Skeletal muscle satellite cell (primary cell): ENCODE results near the gene TIMM17A.
A peak's percentile ranks its signal among the peaks of the same experiment; 100 is the strongest.
"Not testable (repeated sequence)": the region's sequence is repeated elsewhere in the genome, so short reads cannot be mapped to it uniquely, and the experiment has no call there.

Experiments
- H3K27me3 ChIP-seq: 2 replicates; pipeline ENCODE4 v1.7.0; 2013; ENCODE audit warnings: low read length; ENCODE audit not compliant: control insufficient read depth, insufficient read depth
- H3K36me3 ChIP-seq: 2 replicates; pipeline ENCODE4 v1.7.0; 2013; ENCODE audit warnings: mild to moderate bottlenecking, control low read depth, low read length; ENCODE audit not compliant: insufficient read depth
- H3K4me1 ChIP-seq: 2 replicates; pipeline ENCODE4 v1.7.0; 2013; ENCODE audit warnings: low read length; ENCODE audit not compliant: control insufficient read depth, insufficient read depth
- H3K4me2 ChIP-seq: 2 replicates; pipeline ENCODE4 v1.7.0; 2013; ENCODE audit warnings: mild to moderate bottlenecking, low read length
- H3K4me3 ChIP-seq: 2 replicates; pipeline ENCODE4 v1.7.0; 2013; ENCODE audit warnings: low read length
- H3K9ac ChIP-seq: 2 replicates; pipeline ENCODE4 v1.7.0; 2013; ENCODE audit warnings: mild to moderate bottlenecking, low read depth, low read length, moderate library complexity
- H3K9me3 ChIP-seq: replicated peaks from 2 replicates; pipeline ENCODE4 v1.7.0; 2013; ENCODE audit warnings: mild to moderate bottlenecking, control low read depth, low read length

Gene TIMM17A

DNA sequence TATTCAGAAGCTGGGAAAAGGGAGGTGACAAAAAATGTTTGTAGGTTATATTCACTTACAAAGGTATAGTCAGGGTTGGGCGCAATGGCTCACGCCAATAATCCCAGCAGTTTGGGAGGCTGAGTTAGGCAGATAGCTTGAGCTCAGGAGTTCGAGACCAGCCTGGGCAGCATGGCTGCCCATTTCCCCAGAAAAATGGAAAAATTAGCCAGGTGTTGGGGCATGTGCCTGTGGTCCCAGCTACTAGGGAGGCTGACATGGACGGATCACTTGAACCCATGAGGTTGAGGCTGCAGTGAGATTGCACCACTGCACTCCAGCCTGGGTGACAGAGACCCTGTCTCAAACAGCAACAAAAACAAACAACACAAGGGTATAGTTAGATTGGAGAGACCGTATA, 3.0 kb downstream of the TIMM17A start:
- peaks cover 10% of the 10 kb centered on the region for H3K4me1 ChIP-seq
- no peaks in the 10 kb centered on the region for H3K27me3 ChIP-seq
- no peaks in the 10 kb centered on the region for H3K9me3 ChIP-seq
- H3K9ac ChIP-seq, result no peak overlapping the region
- peaks cover 39% of the 10 kb centered on the region for H3K36me3 ChIP-seq
- H3K4me2 ChIP-seq, result no peak overlapping the region
- H3K4me3 ChIP-seq, result no peak overlapping the region

DNA sequence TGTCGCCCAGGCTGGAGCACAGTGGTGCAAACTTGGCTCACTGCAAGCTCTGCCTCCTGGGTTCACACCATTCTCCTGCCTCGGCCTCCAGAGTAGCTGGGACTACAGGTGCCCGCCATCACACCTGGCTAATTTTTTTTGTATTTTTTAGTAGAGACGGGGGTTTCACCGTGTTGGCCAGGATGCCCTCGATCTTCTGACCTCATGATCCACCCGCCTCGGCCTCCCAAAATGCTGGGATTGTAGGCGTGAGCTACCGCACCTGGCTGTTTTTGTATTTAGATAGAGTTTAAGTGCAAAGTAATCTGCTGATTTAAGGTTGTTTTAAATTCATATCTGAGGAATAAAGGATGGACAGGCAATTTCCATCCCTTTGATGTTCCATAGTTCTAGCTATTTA, 7.1 kb downstream of the TIMM17A start:
- H3K4me3 ChIP-seq, H3K9ac ChIP-seq, H3K27me3 ChIP-seq, H3K4me2 ChIP-seq, H3K4me1 ChIP-seq, H3K9me3 ChIP-seq: not testable (repeated sequence)
- H3K36me3 ChIP-seq, result peaks cover 60% of the 10 kb centered on the region

DNA sequence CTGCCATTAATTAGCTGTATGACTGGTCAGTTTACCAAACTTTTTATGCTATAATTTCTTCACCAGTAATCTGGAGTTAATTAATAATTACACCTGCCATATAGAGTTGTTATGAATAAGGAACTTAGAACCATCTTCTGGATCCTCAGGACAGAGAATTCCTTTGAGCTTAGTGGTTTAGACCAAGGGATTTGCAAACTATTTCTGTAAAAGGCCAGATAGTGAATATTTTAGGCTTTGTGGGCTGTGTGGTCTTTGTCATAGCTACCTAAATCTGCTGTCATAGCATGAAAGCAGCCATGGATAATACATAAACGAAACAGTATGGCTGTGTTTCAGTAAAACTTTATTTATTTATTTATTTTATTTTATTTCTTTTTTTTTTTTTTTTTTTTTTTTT, 9.0 kb downstream of the TIMM17A start:
- H3K4me2 ChIP-seq, result no peak overlapping the region
- no peaks in the 10 kb centered on the region for H3K4me1 ChIP-seq
- no peak overlapping the region for H3K4me3 ChIP-seq
- no peaks in the 10 kb centered on the region for H3K9me3 ChIP-seq
- H3K27me3 ChIP-seq, result no peaks in the 10 kb centered on the region
- H3K36me3 ChIP-seq, result peaks cover 50% of the 10 kb centered on the region
- no peak overlapping the region for H3K9ac ChIP-seq

GRCh38 chr1:201966171-201966570, 10.9 kb downstream of the TIMM17A start:
- Histone ChIP-seq H3K36me3 (peaks cover 65% of the 10 kb centered on the region), H3K4me3 (no peak overlapping the region), H3K27me3 (no peaks in the 10 kb centered on the region), H3K9ac (no peak overlapping the region), H3K9me3 (no peaks in the 10 kb centered on the region), H3K4me1 (no peaks in the 10 kb centered on the region), H3K4me2 (no peak overlapping the region)

GRCh38 chr1:201968202-201968925, 13.1 kb downstream of the TIMM17A start:
- H3K27me3 ChIP-seq, result no peaks in the 10 kb centered on the region
- H3K4me3 ChIP-seq, result no peak overlapping the region
- no peak overlapping the region for H3K9ac ChIP-seq
- H3K4me1 ChIP-seq, result no peaks in the 10 kb centered on the region
- no peaks in the 10 kb centered on the region for H3K9me3 ChIP-seq
- no peak overlapping the region for H3K4me2 ChIP-seq
- H3K36me3 ChIP-seq, result peaks cover 47% of the 10 kb centered on the region

DNA sequence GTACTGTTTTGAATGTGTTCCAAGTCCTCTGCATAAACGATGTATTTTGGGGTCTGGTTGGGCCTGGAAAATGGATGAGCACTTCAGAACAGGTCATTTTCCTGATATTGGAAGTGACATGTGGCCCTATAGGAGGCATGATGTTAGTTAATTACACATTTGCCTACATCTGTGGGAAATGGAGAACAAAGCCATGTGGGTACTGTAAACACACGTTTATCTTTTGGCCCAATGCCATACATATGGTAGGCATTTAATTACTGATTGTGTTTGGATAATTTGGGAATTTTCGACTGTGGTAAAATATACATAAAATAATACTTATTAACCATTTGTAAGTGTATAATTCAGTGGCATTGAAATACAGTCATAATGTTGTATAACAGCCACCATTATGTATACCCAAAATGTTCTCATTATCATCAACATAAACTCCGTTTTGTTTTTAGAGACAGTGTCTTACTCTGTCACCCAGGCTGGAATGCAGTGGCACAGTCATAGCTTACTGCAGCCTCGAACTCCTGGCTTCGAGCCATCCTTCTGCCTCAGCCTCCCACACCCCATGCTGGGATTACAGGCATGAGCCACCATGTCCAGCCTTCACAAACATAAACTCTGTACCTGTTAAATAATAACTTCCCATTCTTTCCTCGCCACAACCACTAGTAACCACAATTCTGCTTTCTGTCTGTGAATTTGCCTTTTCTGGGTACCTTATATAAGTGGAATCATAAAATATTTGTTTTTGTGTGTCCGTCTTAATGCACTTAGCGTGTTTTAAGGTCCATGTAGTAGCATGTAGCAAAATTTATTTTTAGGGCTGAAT, 15.2 kb downstream of the TIMM17A start:
- no peaks in the 10 kb centered on the region for H3K27me3 ChIP-seq
- H3K9me3 ChIP-seq, result no peaks in the 10 kb centered on the region
- no peak overlapping the region for H3K9ac ChIP-seq
- H3K4me1 ChIP-seq, result no peaks in the 10 kb centered on the region
- H3K4me2 ChIP-seq, result no peak overlapping the region
- peaks cover 32% of the 10 kb centered on the region for H3K36me3 ChIP-seq
- H3K4me3 ChIP-seq, result no peak overlapping the region

DNA sequence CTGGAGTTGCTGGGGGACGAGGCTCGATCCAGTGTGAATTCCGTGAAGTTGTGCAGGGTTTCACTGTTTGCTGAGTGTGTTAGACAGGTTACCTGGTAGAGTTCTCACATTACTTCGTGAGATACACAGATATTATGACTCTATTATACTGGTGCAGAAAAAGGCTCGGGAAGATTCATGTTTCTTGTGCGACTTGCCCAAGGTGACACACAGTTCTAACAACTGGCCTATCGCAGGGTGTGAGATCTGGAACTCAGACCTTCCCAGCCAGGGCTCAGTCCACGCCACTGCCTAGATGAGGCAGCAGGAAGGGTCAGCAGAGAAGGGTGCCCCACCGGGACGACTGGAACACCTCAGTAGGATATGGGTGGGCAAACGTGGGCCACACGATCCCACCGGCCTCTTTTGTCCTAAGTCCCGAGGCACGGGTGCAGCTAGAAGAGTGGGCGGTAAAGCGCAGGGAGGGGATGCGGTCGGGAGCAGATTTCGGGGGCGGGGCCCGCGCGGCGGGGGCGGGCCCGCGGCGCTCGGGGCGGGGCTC, 26.8 kb downstream of the TIMM17A start:
- peak overlapping the region; percentile 89 for H3K4me3 ChIP-seq
- H3K9ac ChIP-seq, result peak overlapping the region; percentile 94
- no peaks in the 10 kb centered on the region for H3K9me3 ChIP-seq
- H3K4me2 ChIP-seq, result peak overlapping the region; percentile 96
- H3K36me3 ChIP-seq, result no peaks in the 10 kb centered on the region
- no peaks in the 10 kb centered on the region for H3K27me3 ChIP-seq
- H3K4me1 ChIP-seq, result peaks cover 17% of the 10 kb centered on the region

- H3K36me3 ChIP-seq, result no peaks in the 10 kb centered on the region
- H3K4me2 ChIP-seq, result peak within 1 kb of the TSS; percentile 96
- no peaks in the 10 kb centered on the region for H3K27me3 ChIP-seq
- H3K9ac ChIP-seq, result peak within 1 kb of the TSS; percentile 94
- peak within 1 kb of the TSS; percentile 89 for H3K4me3 ChIP-seq
- no peaks in the 10 kb centered on the region for H3K9me3 ChIP-seq
- H3K4me1 ChIP-seq, result peaks cover 17% of the 10 kb centered on the region
Measured at GRCh38 chr1:201982623-201983379, 27.5 kb downstream of the TIMM17A start, which contains the start of gene RNPEP. RNPEP (plus strand) TSS chr1:201982648; CDS start chr1:201982667, 19 bp downstream.

DNA sequence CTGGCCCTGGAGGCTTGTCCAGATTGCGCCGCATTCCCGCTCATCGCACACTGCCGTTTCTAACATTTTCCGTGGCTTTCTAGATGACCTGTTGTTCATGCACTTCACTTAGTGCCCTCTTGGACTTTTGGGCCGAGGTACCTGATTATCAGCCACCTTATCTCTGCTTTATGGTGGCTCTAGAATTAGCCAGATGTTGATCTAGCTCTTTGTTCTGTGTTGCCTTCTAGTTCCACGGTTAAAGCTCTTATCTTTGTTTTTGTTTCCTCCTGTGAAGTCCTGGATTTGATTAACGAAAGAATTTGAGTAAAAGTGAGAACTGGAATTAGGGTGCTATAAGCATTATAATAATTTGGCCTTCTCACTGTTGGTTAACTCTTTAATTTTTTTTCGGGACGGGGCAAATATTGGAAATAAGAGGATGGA, 28.1 kb downstream of the TIMM17A start:
- H3K9ac ChIP-seq, result peak overlapping the region; percentile 94
- no peaks in the 10 kb centered on the region for H3K36me3 ChIP-seq
- H3K4me3 ChIP-seq, result peak overlapping the region; percentile 89
- H3K27me3 ChIP-seq, result no peaks in the 10 kb centered on the region
- peaks cover 17% of the 10 kb centered on the region for H3K4me1 ChIP-seq
- no peaks in the 10 kb centered on the region for H3K9me3 ChIP-seq
- peak overlapping the region; percentile 96 for H3K4me2 ChIP-seq

DNA sequence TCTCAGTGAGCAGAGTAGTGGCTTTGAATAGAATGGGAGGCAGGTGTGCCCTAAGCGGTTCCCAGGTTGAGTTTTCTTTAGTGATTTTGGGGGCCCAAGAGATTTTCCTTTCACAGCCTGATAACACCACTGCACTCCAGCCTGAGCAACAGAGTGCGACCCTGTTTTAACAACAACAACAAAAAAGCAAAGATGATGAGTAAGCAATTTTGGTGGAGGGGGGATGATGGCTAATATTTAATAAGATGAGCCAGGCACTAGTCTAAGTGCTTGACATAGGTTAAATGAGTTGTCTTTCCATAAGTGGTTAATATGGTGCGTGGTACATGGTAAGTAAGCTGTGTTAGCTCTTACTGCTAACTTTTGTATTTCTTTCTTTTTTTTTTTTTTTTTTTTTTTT, 29.1 kb downstream of the TIMM17A start:
- H3K9me3 ChIP-seq, result no peaks in the 10 kb centered on the region
- peak overlapping the region; percentile 96 for H3K4me2 ChIP-seq
- H3K4me3 ChIP-seq, result no peak overlapping the region

DNA sequence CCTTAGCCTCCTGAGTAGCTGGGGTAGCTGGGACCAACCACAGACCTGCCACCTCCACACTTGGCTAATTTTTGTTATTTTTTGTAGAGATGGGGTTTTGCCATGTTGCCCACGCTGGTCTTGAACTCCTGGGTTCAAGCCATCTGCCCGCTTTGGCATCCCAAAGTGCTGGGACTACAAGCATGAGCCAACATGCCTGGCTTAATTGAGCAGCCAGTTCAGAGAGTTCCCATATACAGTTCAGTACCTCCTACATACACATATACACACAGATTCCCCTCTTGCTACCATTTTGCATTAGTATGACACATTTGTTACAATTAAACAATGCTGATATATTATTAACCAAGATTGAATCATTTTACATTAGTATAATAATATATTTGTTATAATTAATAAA, 30.1 kb downstream of the TIMM17A start:
- Histone ChIP-seq H3K4me3 (no peak overlapping the region), H3K36me3 (peaks cover 19% of the 10 kb centered on the region), H3K9ac (no peak overlapping the region), H3K9me3 (no peaks in the 10 kb centered on the region), H3K4me2 (no peak overlapping the region), H3K27me3 (no peaks in the 10 kb centered on the region), H3K4me1 (peaks cover 17% of the 10 kb centered on the region)

More for the DNA sequence above, 29.1 kb downstream of the TIMM17A start:
- no peak overlapping the region for H3K9ac ChIP-seq
- peaks cover 17% of the 10 kb centered on the region for H3K4me1 ChIP-seq
- no peaks in the 10 kb centered on the region for H3K27me3 ChIP-seq
- peaks cover 10% of the 10 kb centered on the region for H3K36me3 ChIP-seq
